ENCODE results near the gene FOXF1. TPM values are rescaled to one million over a fixed set of nuclear protein-coding genes. Genes with fewer than 3 reads are reported as not detected.

Gene FOXF1
- total RNA-seq, 1 experiment from 2014 or later, result not detected

GRCh38 chr16:86550281-86550680 is 40.0 kb downstream of the FOXF1 start:
- Histone ChIP-seq H3K27me3 (ENCODE audit: low read length) (no peaks in the 10 kb centered on the region), H3K9me3 (ENCODE audit: low read length) (no peaks in the 10 kb centered on the region), H3K4me3 (ENCODE audit: low read length) (no peak overlapping the region), H3K79me2 (ENCODE audit: low read length) (peaks cover 11% of the 10 kb centered on the region), H3K36me3 (ENCODE audit: low read depth, low read length) (no peaks in the 10 kb centered on the region; the same call in 1 of the 2 replicates), H2AFZ (ENCODE audit: low read length) (no peak overlapping the region), H3F3A (ENCODE audit: low read length, unreplicated experiment) (no peaks in the 10 kb centered on the region), H4K20me1 (ENCODE audit: low read length) (no peaks in the 10 kb centered on the region), H3K9ac (ENCODE audit: low read length) (no peak overlapping the region), H3K9me2 (replicated peaks; ENCODE audit: low read length) (no peaks in the 10 kb centered on the region), H3K4me1 (ENCODE audit: insufficient read depth, low read length) (no peaks in the 10 kb centered on the region; the same call in 1 of the 2 replicates), H3K4me2 (ENCODE audit: low read length) (no peak overlapping the region), H3K27ac (ENCODE audit: low read length) (no peak overlapping the region)
- intact Hi-C loops (cut with micrococcal nuclease), result no loop called here
- TF ChIP-seq EZH2 (IDR thresholded peaks at IDR 0.05; ENCODE audit: low read length, unreplicated experiment) (no peak), EZH2phosphoT487 (IDR thresholded peaks at IDR 0.05; ENCODE audit: borderline replicate concordance, low read length) (no peak)
- TF ChIP-seq, protein P1, sequence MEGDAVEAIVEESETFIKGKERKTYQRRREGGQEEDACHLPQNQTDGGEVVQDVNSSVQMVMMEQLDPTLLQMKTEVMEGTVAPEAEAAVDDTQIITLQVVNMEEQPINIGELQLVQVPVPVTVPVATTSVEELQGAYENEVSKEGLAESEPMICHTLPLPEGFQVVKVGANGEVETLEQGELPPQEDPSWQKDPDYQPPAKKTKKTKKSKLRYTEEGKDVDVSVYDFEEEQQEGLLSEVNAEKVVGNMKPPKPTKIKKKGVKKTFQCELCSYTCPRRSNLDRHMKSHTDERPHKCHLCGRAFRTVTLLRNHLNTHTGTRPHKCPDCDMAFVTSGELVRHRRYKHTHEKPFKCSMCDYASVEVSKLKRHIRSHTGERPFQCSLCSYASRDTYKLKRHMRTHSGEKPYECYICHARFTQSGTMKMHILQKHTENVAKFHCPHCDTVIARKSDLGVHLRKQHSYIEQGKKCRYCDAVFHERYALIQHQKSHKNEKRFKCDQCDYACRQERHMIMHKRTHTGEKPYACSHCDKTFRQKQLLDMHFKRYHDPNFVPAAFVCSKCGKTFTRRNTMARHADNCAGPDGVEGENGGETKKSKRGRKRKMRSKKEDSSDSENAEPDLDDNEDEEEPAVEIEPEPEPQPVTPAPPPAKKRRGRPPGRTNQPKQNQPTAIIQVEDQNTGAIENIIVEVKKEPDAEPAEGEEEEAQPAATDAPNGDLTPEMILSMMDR (conservative IDR thresholded peaks at IDR 0.05; ENCODE audit: low read depth, low read length), result no peak
- no peak for ATAC-seq
- no peak for DNase-seq
- ChIA-PET POLR2A (ENCODE audit: unreplicated experiment) (no interaction called here), CTCF (no interaction called here)
- BruUV-seq (replicated peaks), result no TSS peak

DNA sequence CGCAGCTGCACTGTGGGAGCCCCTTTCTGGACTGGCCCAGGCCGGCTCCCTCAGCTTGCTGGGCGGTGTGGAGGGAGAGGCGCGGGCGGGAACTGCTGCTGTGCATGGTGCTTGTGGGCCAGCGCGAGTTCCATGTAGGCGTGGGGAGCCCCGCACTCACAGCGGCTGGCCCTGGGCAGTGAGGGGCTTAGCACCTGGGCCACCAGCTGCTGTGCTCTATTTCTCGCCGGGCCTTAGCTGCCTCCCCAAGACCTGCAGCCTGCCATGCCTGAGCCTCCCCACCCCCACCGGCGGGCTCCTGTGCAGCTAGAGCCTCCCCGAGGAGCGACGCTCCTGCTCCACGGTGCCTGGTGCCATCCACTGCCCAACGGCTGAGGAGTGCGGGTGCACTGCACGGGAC is 43.0 kb downstream of the FOXF1 start:
- Histone ChIP-seq H4K20me1 (ENCODE audit: low read length) (no peaks in the 10 kb centered on the region), H3K27me3 (ENCODE audit: low read length) (no peaks in the 10 kb centered on the region), H3K79me2 (ENCODE audit: low read length) (peaks cover 11% of the 10 kb centered on the region), H3K9ac (ENCODE audit: low read length) (no peak overlapping the region), H3K4me2 (ENCODE audit: low read length) (no peak overlapping the region), H3K4me1 (ENCODE audit: insufficient read depth, low read length) (peaks cover 3% of the 10 kb centered on the region; the same call in 1 of the 2 replicates), H3K9me3 (ENCODE audit: low read length) (no peaks in the 10 kb centered on the region), H3K4me3 (ENCODE audit: low read length) (no peak overlapping the region), H3K9me2 (replicated peaks; ENCODE audit: low read length) (no peaks in the 10 kb centered on the region), H3F3A (ENCODE audit: low read length, unreplicated experiment) (no peaks in the 10 kb centered on the region), H3K36me3 (ENCODE audit: low read depth, low read length) (no peaks in the 10 kb centered on the region; the same call in 1 of the 2 replicates), H2AFZ (ENCODE audit: low read length) (no peak overlapping the region), H3K27ac (ENCODE audit: low read length) (no peak overlapping the region)
- CTCF ChIA-PET, result no interaction called here
- ATAC-seq, result no peak
- POLR2A ChIA-PET (ENCODE audit: unreplicated experiment), result no interaction called here
- intact Hi-C loops (cut with micrococcal nuclease), result no loop called here
- TF ChIP-seq EZH2 (IDR thresholded peaks at IDR 0.05; ENCODE audit: low read length, unreplicated experiment) (no peak), EZH2phosphoT487 (IDR thresholded peaks at IDR 0.05; ENCODE audit: borderline replicate concordance, low read length) (no peak)
- TF ChIP-seq, protein P1 (conservative IDR thresholded peaks at IDR 0.05; ENCODE audit: low read depth, low read length), result no peak
- no peak for DNase-seq
- no TSS peak for BruUV-seq (replicated peaks)

- no peaks in the 10 kb centered on the region for H4K20me1 ChIP-seq (ENCODE audit: low read length)
- peaks cover 3% of the 10 kb centered on the region; the same call in 1 of the 2 replicates for H3K4me1 ChIP-seq (ENCODE audit: insufficient read depth, low read length)
- peak overlapping the region; percentile 75 for H3K4me2 ChIP-seq (ENCODE audit: low read length)
- intact Hi-C loops (cut with micrococcal nuclease), result no loop called here
- DNase-seq (peak; percentile 2), ATAC-seq (no peak)
- no peaks in the 10 kb centered on the region for H3K27me3 ChIP-seq (ENCODE audit: low read length)
- peak overlapping the region; percentile 82 for H2AFZ ChIP-seq (ENCODE audit: low read length)
- H3K79me2 ChIP-seq (ENCODE audit: low read length), result peaks cover 11% of the 10 kb centered on the region
- H3K4me3 ChIP-seq (ENCODE audit: low read length), result peak overlapping the region; percentile 77
- TF ChIP-seq, protein P1 (conservative IDR thresholded peaks at IDR 0.05; ENCODE audit: low read depth, low read length), result no peak
- TF ChIP-seq EZH2phosphoT487 (IDR thresholded peaks at IDR 0.05; ENCODE audit: borderline replicate concordance, low read length), result no peak
- TF ChIP-seq EZH2 (IDR thresholded peaks at IDR 0.05; ENCODE audit: low read length, unreplicated experiment), result no peak
- ChIA-PET POLR2A (ENCODE audit: unreplicated experiment) (no interaction called here), CTCF (no interaction called here)
- no peaks in the 10 kb centered on the region for H3K9me2 ChIP-seq (replicated peaks; ENCODE audit: low read length)
- peak overlapping the region; percentile 94 for H3K9ac ChIP-seq (ENCODE audit: low read length)
- H3K36me3 ChIP-seq (ENCODE audit: low read depth, low read length), result no peaks in the 10 kb centered on the region; the same call in 1 of the 2 replicates
- BruUV-seq (replicated peaks), result TSS peak; percentile 71
- no peaks in the 10 kb centered on the region for H3K9me3 ChIP-seq (ENCODE audit: low read length)
- no peaks in the 10 kb centered on the region for H3F3A ChIP-seq (ENCODE audit: low read length, unreplicated experiment)
- peak overlapping the region; percentile 16; the same call in 1 of the 2 replicates for H3K27ac ChIP-seq (ENCODE audit: low read length)
Measured at GRCh38 chr16:86554599-86554916, 44.2 kb downstream of the FOXF1 start.
